NCI-H146 treated with DMSO at 0.1 percent for 48 hours (cell line): Measurements from ENCODE around the gene PLVAP.

Source experiments
- DNase-seq: peaks from one replicate; lab custom pipeline; 2025; ENCODE audit not compliant: unreplicated experiment; lab: John Stamatoyannopoulos, UW

Gene PLVAP

DNA sequence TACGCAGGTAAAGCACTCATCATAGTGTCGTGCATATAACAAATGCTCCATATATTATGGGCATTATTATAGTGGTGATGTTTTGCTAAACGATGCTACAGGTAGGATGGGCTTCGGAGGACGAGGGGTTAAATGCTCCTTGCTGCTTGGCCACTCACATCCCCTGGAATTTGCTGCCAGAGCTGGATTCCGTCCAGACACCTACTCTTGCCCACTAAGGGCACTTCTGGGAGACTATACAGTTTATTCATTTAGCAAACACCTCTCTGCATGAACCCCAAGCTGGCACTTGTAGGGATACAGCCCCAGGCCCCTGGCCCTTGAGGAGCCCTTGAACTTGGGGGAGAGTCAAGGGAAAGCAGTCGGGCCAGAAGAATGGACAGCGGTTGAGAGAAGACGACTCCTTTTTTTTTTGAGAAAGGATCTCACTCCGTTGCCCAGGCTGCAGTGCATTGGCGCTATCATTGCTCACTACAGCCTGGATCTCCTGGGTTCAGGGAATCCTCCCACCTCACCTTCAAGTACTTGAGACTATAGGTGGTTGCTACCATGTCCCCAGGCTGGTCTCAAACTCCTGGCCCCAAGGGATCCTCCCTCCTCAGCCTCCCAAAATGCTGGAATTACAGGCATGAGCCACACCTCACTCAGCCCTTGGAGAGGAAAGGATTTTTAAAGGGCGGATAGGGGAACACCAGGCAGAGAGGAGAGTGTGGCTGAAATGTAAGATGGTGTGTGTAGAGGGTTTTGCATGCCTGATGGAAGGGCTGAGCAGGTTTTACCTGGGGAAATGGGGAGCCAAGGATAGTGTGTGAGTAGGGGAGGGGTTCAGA lies 72.5 kb downstream of the PLVAP start:
- no peak for DNase-seq

- DNase-seq: no peak
These were observed 73.2 kb downstream of the PLVAP start for GRCh38 chr19:17303940-17304267.

DNA sequence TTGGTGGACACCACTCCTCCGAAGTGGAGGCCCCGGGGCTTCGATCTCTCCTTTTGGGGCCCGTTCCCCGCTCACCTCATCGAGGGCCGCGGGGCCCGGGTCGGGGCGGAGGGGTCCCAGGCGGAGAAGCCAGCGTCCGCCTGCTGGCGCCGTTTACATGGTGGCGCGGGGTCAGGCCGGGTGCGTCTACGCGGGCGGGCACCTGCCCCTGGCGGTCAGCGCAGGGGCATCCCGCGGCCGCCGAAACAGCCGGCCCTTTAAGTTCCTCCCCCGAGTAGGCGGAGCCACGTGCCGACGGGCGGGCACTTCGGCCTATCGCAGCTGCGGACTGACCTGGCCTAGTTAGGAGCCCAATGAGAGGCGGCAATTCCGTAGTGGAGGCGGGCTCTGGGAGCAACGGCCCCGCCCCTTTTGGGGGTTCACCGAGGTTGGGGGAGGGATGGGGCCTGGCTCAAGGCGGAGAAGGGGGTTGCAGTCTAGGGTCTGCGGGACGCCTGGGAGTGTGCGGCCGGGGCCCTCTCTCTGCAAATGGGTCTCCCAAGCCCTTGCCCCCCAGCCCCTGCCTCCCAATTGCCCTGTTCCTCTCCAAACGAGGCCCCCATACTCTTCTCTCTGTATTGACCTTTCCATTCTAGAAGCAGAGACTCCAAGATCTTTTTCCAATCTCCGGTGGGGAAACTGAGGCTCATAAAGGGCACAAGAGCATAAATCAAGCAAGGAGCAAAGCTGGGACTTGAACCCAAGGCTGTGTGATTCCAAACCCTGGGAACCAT lies 73.8 kb downstream of the PLVAP start, which contains the start of gene ABHD8:
ABHD8 (minus strand) TSS at position 259 of the 773 bp plus-strand sequence. CDS start 1,809 bp downstream, outside the sequence.
- DNase-seq: peak; percentile 92

DNA sequence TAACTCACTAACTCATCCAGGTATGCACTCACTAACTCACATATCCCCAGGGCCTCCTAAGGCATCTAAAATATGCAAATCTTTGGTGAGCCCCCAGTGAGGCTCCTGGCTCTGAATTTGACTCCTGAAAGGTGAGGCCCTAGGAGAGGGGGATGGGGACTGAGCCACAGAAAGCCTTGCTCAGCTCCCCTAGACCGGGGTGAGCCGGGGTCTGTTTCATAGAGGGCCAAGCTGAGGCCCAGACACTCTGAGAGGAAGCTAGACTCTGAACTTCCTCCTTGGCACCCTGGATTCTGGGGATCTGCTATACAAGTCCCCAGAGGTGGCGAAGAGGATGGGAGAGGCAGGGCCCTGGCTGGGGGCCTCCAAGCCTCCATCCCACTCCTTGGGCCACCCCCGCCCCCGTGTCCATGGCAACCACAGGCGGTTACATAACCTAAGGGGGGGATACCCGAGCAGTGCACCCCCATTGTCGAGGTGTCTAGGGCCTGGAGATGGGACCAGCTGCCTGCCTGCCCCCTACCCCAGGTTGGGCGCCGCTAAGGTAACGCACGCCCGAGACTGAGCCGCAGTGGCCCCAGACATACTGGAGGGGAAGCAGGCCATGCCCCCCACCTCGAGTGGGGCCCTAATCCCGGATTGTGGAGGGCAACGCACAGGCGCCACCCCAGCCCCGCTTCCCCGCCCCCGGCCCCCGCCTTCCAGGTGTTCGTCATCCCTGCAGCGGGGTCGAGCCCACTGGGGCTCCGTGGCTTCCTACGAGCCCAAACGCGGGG lies 74.6 kb downstream of the PLVAP start:
- no peak for DNase-seq
